RWPE1 (cell line): ENCODE data around the gene FUT6.
"Not testable (repeated sequence)": the region's sequence is repeated elsewhere in the genome, so short reads cannot be mapped to it uniquely, and the experiment has no call there.

Experiments
- CTCF ChIA-PET: fragments of 350-600 bp; sonication (Branson Sonifier 250); formaldehyde crosslinking; extraction: SDS; loops from one replicate; lab custom pipeline; 2021; lab: Yijun Ruan, JAX
- POLR2A ChIA-PET: fragments of 400-600 bp; formaldehyde crosslinking; extraction: SDS; loops from one replicate; lab custom pipeline; 2020; ENCODE audit warnings: antibody characterized with exemption; ENCODE audit not compliant: low non-redundant PET; lab: Yijun Ruan, JAX
- DNase-seq: peaks from one replicate; pipeline ENCODE4 v3.0.0; 2012; ENCODE audit warnings: low spot score
- H3K27ac ChIP-seq: fragments of 450-650 bp; 2 replicates; pipeline ENCODE4 v1.5.1; 2017
- TF ChIP-seq, protein P1 (sequence below): fragments of 450-650 bp; conservative IDR thresholded peaks from 2 replicates; pipeline ENCODE4 v1.5.1; 2017; ENCODE audit warnings: low read depth, mild to moderate bottlenecking

Gene FUT6

DNA sequence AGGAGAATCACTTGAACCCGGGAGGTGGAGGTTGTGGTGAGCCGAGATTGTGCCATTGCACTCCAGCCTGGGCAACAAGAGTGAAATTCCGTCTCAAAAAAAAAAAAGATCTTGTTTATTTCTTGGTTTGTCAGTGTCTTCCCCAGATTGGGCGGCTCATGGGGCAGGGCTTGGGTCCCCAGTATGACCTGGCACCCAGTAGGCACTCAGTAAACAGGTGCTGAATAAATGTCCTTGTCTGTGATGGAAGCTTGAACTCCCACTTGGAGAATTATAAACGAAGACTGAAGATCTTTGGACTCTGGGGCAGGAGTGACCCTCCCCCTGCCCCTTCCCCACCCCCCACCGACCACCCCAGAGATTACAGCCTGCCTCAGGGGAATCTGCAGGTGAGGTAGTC is 40.7 kb upstream of the FUT6 start:
- TF ChIP-seq, protein P1, sequence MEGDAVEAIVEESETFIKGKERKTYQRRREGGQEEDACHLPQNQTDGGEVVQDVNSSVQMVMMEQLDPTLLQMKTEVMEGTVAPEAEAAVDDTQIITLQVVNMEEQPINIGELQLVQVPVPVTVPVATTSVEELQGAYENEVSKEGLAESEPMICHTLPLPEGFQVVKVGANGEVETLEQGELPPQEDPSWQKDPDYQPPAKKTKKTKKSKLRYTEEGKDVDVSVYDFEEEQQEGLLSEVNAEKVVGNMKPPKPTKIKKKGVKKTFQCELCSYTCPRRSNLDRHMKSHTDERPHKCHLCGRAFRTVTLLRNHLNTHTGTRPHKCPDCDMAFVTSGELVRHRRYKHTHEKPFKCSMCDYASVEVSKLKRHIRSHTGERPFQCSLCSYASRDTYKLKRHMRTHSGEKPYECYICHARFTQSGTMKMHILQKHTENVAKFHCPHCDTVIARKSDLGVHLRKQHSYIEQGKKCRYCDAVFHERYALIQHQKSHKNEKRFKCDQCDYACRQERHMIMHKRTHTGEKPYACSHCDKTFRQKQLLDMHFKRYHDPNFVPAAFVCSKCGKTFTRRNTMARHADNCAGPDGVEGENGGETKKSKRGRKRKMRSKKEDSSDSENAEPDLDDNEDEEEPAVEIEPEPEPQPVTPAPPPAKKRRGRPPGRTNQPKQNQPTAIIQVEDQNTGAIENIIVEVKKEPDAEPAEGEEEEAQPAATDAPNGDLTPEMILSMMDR, result no peak
- ChIA-PET POLR2A (no interaction called here), CTCF (interaction anchor here (1.0 kb wide), 1 partner anchor 8 kb away, joined by 4 read pairs; no protein-coding TSS in a partner anchor)
- DNase-seq, result no peak
- no peak overlapping the region for H3K27ac ChIP-seq

DNA sequence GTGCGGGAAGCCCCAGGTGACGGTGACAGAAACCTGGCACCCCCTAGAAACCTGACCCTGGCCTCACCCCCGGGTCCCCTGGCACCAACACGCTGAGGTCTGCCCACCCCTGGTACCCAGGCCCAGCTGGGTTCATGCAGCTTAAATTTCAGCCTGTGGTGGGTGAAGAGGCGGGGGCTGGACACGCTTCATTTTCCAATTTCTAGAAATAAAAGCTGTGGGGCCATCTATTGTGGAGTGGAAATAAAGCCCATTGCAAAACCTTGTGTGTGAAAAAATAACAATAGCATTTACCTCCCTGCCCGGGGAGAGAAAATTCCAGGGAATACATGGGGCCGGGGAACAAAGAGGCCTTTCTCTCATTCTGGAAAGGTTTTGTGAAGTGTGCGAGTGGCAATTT is 38.4 kb upstream of the FUT6 start:
- TF ChIP-seq, protein P1, result no peak
- ChIA-PET POLR2A (no interaction called here), CTCF (interaction anchor here (0.6 kb wide), 1 partner anchor 9 kb away, joined by 3 read pairs; no protein-coding TSS in a partner anchor)
- DNase-seq, result no peak
- no peak overlapping the region for H3K27ac ChIP-seq

DNA sequence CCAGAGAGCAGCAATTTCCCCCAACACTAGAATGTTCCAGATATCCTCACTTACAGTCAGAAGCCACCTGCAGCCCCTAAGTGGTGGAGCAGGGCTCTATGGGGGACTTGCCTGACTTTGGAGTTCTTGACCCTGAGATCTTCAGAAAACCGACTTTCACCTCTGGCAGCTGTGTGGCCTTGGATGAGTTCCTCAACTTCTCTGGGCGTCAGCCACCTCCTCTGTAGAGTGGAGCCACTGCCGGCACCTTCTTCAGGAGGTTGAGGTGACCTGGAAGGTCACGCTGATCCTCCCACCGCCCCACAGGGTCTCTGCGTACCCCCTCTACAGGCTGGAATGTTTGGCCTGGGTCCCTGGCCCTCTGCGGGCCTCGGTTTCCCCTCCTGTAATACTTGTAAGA is 37.9 kb upstream of the FUT6 start:
- POLR2A ChIA-PET, result interaction anchor here (0.6 kb wide), 1 partner anchor 140 kb away, joined by 3 read pairs; no protein-coding TSS in a partner anchor
- no peak overlapping the region for H3K27ac ChIP-seq
- TF ChIP-seq, protein P1, result no peak
- CTCF ChIA-PET, result interaction anchor here (0.6 kb wide), 1 partner anchor 10 kb away, joined by 3 read pairs; no protein-coding TSS in a partner anchor
- DNase-seq, result no peak

DNA sequence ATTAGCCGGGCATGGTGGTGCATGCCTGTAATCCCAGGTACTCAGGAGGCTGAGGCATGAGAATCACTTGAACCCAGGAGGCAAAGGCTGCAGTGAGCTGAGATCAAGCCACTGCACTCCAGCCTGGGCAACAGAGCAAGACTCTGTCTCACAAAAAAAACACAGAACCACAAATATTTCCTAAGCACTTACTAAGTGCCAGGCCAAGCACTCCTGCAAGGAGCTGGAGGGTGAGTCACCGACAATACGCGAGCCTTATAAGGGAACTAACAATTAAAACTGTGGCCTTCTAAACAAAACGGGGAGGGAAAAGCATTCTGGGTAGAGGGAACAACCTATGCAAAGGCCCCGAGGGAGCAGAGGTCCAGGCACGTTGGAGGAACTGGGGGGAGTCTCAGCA is 35.0 kb upstream of the FUT6 start:
- DNase-seq, H3K27ac ChIP-seq, POLR2A ChIA-PET, CTCF ChIA-PET: not testable (repeated sequence)

DNA sequence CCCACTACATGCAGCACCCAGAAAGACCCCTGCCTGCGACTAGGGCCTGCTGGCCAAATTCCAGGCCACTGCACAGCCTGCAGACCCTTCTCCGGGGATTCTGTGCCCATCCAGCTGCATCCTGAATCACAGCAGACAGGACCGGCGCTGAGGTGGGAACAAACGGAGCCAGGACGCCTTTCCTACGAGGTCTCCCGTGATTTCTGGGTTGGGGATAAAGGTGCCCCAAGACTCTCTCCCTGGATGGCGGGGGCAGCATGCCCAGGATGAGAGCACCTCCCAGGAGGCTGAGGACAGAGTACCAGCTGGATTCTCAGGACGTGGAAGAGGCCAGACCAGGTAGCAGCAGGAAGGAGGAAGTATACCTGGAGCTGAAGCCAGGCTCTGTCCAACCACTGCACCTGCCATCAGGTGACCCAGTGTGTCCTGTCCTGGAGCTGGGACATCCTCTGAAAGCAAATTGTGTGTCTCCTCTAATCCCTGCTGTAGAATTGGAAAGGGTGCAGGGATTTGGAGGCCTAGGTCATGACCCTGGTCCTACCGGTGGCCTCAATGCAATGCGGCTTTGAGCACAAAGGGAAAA is 34.2 kb upstream of the FUT6 start:
- CTCF ChIA-PET, result no interaction called here
- H3K27ac ChIP-seq, result no peak overlapping the region
- TF ChIP-seq, protein P1, result no peak
- POLR2A ChIA-PET, result no interaction called here
- no peak for DNase-seq

DNA sequence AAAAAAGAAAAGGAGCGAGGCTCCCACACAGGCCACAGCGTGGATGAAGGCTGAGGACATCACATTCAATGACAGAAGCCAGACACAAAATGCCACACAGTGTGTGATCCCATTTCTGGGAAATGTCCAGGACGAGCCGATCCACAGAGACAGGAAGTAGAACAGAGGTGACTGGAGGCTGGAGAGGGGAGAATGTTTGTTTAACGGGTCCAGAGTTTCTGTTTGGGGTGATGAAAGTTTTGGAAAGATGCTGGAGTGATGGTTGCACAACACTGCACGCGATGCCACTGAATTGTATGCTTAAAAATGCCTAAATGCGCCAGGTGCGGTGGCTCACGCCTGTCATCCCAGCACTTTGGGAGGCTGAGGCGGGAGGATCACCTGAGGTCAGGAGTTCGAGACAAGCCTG is 31.5 kb upstream of the FUT6 start:
- TF ChIP-seq, protein P1, result no peak
- CTCF ChIA-PET, result no interaction called here
- H3K27ac ChIP-seq, result no peak overlapping the region
- no peak for DNase-seq
- POLR2A ChIA-PET, result no interaction called here
